Measurements from ENCODE around the gene DNHD1.

The DNHD1 gene

GRCh38 chr11:6614446-6614845, 117.4 kb downstream of the DNHD1 start:
- no peak for DNase-seq

GRCh38 chr11:6615046-6615445, 118.0 kb downstream of the DNHD1 start:
- no peak for DNase-seq

- no peak for DNase-seq
Measured at GRCh38 chr11:6615882-6616585, 119.0 kb downstream of the DNHD1 start.

- DNase-seq = no peak
Measured at GRCh38 chr11:6616596-6617250, 119.6 kb downstream of the DNHD1 start.

- no peak for DNase-seq
Measured at GRCh38 chr11:6617315-6617781, 120.3 kb downstream of the DNHD1 start.

- no peak for DNase-seq
Measured at GRCh38 chr11:6618117-6619003, 121.3 kb downstream of the DNHD1 start.

- DNase-seq = peak; percentile 96
Measured at GRCh38 chr11:6619004-6619745, 122.1 kb downstream of the DNHD1 start, which contains the start of gene TPP1. Gene TPP1, minus strand, starts transcription at chr11:6619422. Its CDS starts 22 bp downstream, at chr11:6619400.

GRCh38 chr11:6620636-6621035, 123.6 kb downstream of the DNHD1 start:
- no peak for DNase-seq
